NCI-H2227 (cell line): ENCODE results near the gene RTP3.

Experiments
- DNase-seq: peaks from one replicate; lab custom pipeline; 2025; ENCODE audit not compliant: unreplicated experiment; lab: John Stamatoyannopoulos, UW

RTP3 gene

GRCh38 chr3:46497556-46498265, at the start of gene RTP3:
Gene RTP3 (plus strand): TSS chr3:46497976. CDS start chr3:46498063, 87 bp downstream.
- no peak for DNase-seq

- DNase-seq, result no peak
These were observed 49.1 kb upstream of the RTP3 start for GRCh38 chr3:46448721-46449120.

- no peak for DNase-seq
These were observed 47.8 kb upstream of the RTP3 start for GRCh38 chr3:46449755-46450552.

- DNase-seq, result no peak
These were observed 44.1 kb upstream of the RTP3 start for GRCh38 chr3:46453526-46454208.

- no peak for DNase-seq
These were observed 43.6 kb upstream of the RTP3 start for GRCh38 chr3:46454209-46454595.

- DNase-seq, result no peak
These were observed 43.2 kb upstream of the RTP3 start for GRCh38 chr3:46454606-46455005.

GRCh38 chr3:46455231-46456115, 42.3 kb upstream of the RTP3 start:
- no peak for DNase-seq

GRCh38 chr3:46456118-46456517, 41.7 kb upstream of the RTP3 start:
- no peak for DNase-seq

- no peak for DNase-seq
These were observed 37.7 kb upstream of the RTP3 start for GRCh38 chr3:46460051-46460450.

GRCh38 chr3:46462111-46462510, 35.7 kb upstream of the RTP3 start:
- DNase-seq, result no peak

GRCh38 chr3:46462511-46462910, 35.3 kb upstream of the RTP3 start:
- no peak for DNase-seq

- no peak for DNase-seq
These were observed 34.5 kb upstream of the RTP3 start for GRCh38 chr3:46463120-46463867.

GRCh38 chr3:46463868-46464241, 33.9 kb upstream of the RTP3 start:
- DNase-seq, result no peak

- no peak for DNase-seq
These were observed 33.2 kb upstream of the RTP3 start, which contains the start of gene LTF for GRCh38 chr3:46464326-46465195. Gene LTF (minus strand): TSS chr3:46464905. CDS start chr3:46464867, 38 bp downstream.

- no peak for DNase-seq
These were observed 32.6 kb upstream of the RTP3 start for GRCh38 chr3:46465196-46465520.

GRCh38 chr3:46466273-46466672, 31.5 kb upstream of the RTP3 start:
- no peak for DNase-seq

- no peak for DNase-seq
These were observed 30.8 kb upstream of the RTP3 start for GRCh38 chr3:46466871-46467403.

- no peak for DNase-seq
These were observed 30.2 kb upstream of the RTP3 start for GRCh38 chr3:46467562-46467961.
